Left kidney (tissue), 8 donors: Measurements from ENCODE around the gene OLR1. TPM values are rescaled to one million over a fixed set of nuclear protein-coding genes. Genes with fewer than 3 reads are reported as not detected.
"Not testable (repeated sequence)": the region's sequence is repeated elsewhere in the genome, so short reads cannot be mapped to it uniquely, and the experiment has no call there.

ENCODE experiments used
- DNase-seq: peaks from one replicate; pipeline ENCODE4 v3.0.0-alpha.2; 2013
- long read RNA-seq, 8 donors: transcript quantifications; one replicate each; lab custom pipeline, GENCODE V29; 2026
- polyA plus RNA-seq: library from polyadenylated mRNA; unstranded; fragments of 120-200 nt; gene quantifications from one replicate; pipeline ENCODE4 v1.2.1, GENCODE V29; 2013; ENCODE audit not compliant: insufficient read length

OLR1 gene
- polyA plus RNA-seq, result 1.3 TPM
- long read RNA-seq, donor 1, partial matches to known transcripts, result 60 of 60 reads
- long read RNA-seq, donor 1, other reads (novel, unspliced or antisense), result 0 of 60 reads
- long read RNA-seq, donor 2, partial matches to known transcripts, result 0 of 1 reads
- long read RNA-seq, donor 2, other reads (novel, unspliced or antisense), result 0 of 1 reads
- long read RNA-seq, donor 3, partial matches to known transcripts, result 157 of 177 reads
- long read RNA-seq, donor 3, other reads (novel, unspliced or antisense), result 20 of 177 reads
- long read RNA-seq, donor 4, result 0 reads
- long read RNA-seq, donor 5, result 0 reads
- long read RNA-seq, donor 6, result 0 reads
- long read RNA-seq, donor 7, result 0 reads
- long read RNA-seq, donor 8, partial matches to known transcripts, result 16 of 29 reads
- long read RNA-seq, donor 8, other reads (novel, unspliced or antisense), result 13 of 29 reads

- DNase-seq, result no peak
These were observed at the start of gene OLR1 for GRCh38 chr12:10171973-10172728. Gene OLR1 (minus strand): TSS chr12:10172132. CDS start chr12:10172077, 55 bp downstream.

- DNase-seq, result no peak
These were observed 48.6 kb upstream of the OLR1 start for GRCh38 chr12:10220398-10221077.

DNA sequence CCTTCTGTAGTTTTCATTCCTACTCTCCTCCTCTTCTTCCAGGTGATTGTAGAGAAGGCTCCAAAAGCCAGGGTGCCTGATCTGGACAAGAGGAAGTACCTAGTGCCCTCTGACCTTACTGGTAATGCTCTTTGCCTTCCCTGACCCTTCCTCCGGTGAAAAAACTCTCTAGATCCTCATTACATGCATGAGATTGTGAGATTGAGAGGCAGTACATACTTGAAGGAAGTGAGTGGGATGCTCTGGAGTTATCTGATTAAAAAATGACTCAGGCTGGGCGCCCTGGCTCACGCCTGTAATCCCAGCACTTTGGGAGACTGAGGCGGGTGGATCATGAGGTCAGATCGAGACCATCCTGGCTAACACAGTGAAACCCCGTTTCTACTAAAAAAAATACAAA is 46.1 kb upstream of the OLR1 start:
- DNase-seq, result no peak

DNA sequence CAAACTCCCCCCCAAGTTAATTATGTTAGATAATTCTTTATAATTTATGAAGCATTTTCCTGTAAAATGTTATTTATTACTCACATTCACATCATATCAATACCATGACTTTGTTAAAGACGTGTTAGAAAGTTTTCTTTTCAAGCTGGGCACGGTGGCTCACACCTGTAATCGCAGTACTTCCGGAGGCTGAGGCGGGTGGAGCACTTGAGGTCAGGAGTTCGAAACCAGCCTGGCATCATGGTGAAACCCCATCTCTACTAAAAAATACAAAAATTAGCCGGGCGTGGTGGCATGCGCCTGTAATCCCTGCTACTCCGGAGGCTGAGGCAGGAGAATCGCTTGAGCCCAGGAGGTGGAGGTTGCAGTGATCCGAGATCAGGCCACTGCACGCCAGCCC is 44.0 kb upstream of the OLR1 start:
- DNase-seq, result not testable (repeated sequence)

DNA sequence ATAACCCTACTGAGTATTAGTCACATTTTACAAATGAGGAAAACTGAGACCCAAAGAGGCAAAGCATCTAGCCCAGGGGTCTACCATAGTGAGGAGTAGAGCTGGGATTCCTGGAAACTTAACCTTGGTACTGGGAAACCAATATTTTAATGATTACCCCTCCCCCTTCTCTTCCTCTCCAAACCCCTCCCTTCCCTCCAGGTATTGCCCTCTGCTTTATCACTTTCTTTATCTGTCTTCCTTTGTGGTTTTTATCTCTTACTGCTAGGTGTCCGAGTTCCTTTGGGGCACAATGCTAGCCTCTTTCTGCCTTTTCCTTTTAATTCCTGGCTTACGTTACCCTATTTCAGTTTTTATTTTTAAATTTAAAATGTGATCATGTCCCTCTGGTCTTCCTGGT is 43.5 kb upstream of the OLR1 start:
- no peak for DNase-seq

DNA sequence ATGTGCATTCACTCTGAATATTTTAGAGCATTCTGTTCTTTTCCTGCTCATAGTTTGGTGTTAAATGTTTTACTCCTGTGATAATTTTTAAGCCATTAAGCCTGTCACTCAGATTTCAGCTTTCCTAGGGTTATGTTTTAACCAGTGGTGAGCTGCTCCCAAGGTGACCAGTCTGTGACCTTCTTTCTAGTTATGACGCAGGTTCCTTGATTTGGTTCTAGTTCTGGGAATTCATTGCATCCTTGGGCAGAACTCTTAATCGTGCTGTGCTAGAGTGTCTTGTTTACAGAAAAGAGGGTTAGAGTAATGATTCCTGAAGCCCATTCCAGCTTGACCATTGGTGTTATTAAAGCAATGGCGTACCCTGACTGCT is 42.9 kb upstream of the OLR1 start:
- DNase-seq, result no peak

- DNase-seq, result peak; percentile 30
These were observed 42.4 kb upstream of the OLR1 start for GRCh38 chr12:10214136-10214894.

GRCh38 chr12:10213168-10214135 is 41.5 kb upstream of the OLR1 start:
- peak; percentile 72 for DNase-seq

DNA sequence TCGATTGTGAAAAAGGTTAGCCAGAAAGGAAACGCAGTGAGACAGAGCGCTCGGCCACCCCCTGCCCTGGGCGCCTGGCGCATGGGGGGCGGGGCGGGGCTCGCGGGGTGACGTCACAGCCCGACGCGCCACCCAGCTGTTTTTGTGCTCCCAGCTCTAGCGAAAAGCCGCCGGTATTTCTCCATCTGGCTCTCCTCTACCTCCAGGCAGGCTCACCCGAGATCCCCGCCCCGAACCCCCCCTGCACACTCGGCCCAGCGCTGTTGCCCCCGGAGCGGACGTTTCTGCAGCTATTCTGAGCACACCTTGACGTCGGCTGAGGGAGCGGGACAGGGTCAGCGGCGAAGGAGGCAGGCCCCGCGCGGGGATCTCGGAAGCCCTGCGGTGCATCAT is 40.8 kb upstream of the OLR1 start, which contains the start of gene GABARAPL1:
GABARAPL1 (plus strand) TSS at position 139 of the 393 bp plus-strand sequence; CDS start at position 392, 253 bp downstream.
- DNase-seq, result peak; percentile 82

DNA sequence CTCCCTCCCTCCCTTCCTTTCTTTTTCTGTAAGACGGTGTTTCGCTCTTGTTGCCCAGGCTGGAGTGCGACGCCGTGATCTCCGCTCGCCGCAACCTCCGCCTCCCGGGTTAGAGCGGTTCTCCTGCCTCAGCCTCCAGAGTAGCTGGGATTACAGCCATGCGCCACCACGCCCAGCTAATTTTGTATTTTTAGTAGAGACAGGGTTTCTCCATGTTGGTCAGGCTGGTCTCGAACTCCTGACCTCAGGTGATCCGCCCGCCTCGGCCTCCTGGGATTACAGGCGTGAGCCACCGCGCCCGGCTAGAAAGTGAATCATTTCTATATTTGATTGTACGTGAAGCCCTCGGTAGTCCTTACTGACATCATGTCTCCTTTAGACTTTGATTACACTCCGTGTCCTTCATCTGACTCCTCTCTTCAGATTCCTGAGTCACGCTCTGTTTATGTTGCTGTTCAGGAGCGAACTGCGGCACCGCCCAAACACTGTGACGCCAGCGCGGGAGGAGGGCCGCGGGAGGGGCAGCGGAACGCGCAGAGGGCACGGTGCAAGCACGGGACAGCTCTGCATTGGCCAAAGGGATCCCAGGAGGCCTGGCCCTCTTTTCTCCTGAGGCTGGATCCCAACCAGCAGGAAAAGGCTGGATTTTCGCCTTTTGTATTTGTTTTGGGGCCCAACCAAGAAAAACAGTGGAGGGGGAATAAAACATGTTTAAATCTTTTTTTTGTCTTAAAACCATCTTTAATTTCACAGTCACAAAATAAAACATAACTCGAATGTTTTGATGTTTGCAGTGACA is 40.2 kb upstream of the OLR1 start:
- peak; percentile 94 for DNase-seq

DNA sequence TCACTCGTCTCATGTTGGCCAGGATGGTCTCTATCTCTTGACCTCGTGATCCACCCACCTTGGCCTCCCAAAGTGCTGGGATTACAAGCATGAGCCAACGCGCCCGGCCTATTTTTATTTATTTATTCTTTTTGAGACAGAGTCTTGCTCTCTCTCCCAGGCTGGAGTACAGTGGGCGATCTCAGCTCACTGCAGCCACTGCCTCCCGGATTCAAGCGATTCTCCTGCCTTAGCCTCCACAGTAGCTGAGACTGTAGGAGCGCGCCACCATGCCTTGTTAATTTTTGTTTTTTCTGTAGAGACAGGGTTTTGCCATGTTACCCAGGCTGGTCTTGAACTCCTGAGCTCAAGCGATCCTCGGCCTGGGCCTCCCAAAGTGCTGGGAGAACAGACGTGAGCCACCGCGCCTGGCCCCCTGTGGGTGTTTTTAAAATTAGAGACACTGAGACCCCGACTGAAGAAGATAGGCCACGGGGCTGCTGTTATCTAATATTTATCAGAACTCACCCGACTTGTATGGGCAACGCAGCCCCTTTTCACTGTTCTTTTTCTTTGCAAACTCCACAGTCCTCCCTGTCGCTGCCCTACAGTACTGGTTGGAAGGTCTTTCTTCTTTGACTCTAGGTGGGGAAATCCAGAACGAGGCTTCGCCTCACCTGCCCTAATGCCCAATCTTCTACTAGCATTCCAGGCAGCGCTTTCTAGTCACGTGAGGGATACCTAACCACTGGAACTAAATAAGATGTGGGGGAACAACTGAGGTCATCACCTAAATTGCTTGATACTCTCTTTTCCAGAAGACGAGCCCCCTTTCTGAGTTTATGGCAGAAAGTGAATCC is 39.4 kb upstream of the OLR1 start:
- DNase-seq, result no peak

DNA sequence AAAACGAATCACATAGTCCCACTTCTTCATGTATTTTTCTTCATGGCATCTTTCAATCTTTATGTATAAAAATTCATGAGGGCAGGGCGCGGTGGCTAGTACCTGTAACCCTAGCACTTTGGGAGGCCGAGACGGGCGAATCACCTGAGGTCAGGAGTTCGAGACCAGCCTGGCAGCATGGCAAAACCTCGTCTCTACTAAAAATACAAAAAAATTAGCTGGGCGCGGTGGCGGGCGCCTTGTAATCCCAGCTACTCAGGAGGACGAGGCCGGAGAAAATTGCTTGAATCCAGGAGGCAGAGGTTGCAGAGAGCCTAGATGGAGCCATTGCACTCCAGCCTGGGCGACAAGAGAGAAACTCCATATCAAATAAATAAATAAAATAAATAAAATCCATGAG is 38.3 kb upstream of the OLR1 start:
- no peak for DNase-seq

GRCh38 chr12:10207136-10207535 is 35.2 kb upstream of the OLR1 start:
- DNase-seq, result no peak

- no peak for DNase-seq
These were observed 33.4 kb upstream of the OLR1 start for GRCh38 chr12:10205220-10205807.

- not testable (repeated sequence) for DNase-seq
These were observed 32.6 kb upstream of the OLR1 start for GRCh38 chr12:10204495-10204894.

DNA sequence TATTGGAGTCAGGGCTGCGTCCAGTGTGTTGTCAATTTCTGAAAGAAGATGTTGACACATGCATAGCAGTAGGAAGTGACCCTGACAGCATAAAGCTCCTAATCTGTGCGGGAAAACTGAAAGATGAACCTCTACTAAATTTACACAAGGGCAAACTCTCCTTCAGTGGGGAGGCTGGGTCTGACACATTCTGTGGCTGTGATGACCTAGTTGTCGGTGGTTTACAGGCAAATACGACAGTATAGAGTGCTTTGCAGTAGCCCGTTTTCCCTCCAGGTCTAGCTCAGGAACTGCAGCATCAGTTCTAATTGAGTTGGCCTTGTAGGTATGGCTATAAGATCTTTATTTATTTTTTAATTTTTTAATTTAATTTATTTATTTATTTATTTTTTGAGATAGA is 25.9 kb upstream of the OLR1 start:
- DNase-seq, result no peak

DNA sequence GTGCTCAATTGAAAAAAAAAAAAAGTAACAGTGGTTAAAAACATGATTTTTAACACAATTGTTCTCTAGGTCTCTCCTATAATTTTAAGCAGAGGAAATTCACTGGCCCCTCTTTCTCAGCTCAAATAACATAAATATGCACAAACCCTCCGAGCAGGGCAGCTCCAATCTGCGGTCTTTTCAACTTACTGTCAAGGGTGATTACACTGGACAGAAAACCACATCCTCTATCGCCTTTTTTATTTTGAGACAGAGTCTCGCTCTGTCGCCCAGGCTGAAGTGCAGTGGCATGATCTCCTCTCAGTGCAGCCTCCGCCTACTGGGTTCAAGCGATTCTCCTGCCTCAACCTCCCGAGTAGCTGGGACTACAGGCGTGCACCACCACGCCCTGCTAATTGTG is 24.3 kb upstream of the OLR1 start:
- no peak for DNase-seq

- DNase-seq, result no peak
These were observed 22.3 kb upstream of the OLR1 start for GRCh38 chr12:10194160-10194670.
